ENCODE results near the gene JAK2. TPM values are rescaled to one million over a fixed set of nuclear protein-coding genes. Genes with fewer than 3 reads are reported as not detected.

Gene JAK2
- polyA plus RNA-seq, 1 of the 3 experiments (the other 2 are of a cell fraction), result 1.3 TPM

GRCh38 chr9:4984621-4985385 lies at the start of gene JAK2 (continued):
- TF ChIP-seq USF2 (IDR thresholded peaks at IDR 0.05; ENCODE audit: borderline replicate concordance, low read depth, low read length), result no peak
- TF ChIP-seq SIN3A (IDR thresholded peaks at IDR 0.05; ENCODE audit: borderline replicate concordance, low read depth, low read length), result peak; percentile 24; the same call in 1 of the 2 replicates
- TF ChIP-seq TCF12 (IDR thresholded peaks at IDR 0.05), result no peak; the same call in 1 of the 2 replicates
- TF ChIP-seq JUND (IDR thresholded peaks at IDR 0.05), result peak; percentile 61; the same call in 1 of the 2 replicates
- TF ChIP-seq FOXM1 (IDR thresholded peaks at IDR 0.05; ENCODE audit: low read depth), result no peak
- TF ChIP-seq NFIC (IDR thresholded peaks at IDR 0.05; ENCODE audit: borderline replicate concordance), result no peak
- peak; percentile 87 for TF ChIP-seq FOSL2 (IDR thresholded peaks at IDR 0.05; ENCODE audit: borderline replicate concordance, low read depth)
- 0 out of 4 replicates have a peak, but pooled peaks of 1 of the 2 experiments have one; percentile 13 for TF ChIP-seq EP300 (IDR thresholded peaks at IDR 0.05; ENCODE audit: borderline replicate concordance in 1 of 2, low read depth in 1 of 2, low read length in 1 of 2)
- peak; percentile 60 for TF ChIP-seq POLR2AphosphoS5 (IDR thresholded peaks at IDR 0.05; ENCODE audit: low read depth, low read length)
- peak; percentile 74 for TF ChIP-seq MXI1 (IDR thresholded peaks at IDR 0.05; ENCODE audit: low read depth, low read length)
- TF ChIP-seq, protein P1, sequence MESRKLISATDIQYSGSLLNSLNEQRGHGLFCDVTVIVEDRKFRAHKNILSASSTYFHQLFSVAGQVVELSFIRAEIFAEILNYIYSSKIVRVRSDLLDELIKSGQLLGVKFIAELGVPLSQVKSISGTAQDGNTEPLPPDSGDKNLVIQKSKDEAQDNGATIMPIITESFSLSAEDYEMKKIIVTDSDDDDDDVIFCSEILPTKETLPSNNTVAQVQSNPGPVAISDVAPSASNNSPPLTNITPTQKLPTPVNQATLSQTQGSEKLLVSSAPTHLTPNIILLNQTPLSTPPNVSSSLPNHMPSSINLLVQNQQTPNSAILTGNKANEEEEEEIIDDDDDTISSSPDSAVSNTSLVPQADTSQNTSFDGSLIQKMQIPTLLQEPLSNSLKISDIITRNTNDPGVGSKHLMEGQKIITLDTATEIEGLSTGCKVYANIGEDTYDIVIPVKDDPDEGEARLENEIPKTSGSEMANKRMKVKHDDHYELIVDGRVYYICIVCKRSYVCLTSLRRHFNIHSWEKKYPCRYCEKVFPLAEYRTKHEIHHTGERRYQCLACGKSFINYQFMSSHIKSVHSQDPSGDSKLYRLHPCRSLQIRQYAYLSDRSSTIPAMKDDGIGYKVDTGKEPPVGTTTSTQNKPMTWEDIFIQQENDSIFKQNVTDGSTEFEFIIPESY (IDR thresholded peaks at IDR 0.05; ENCODE audit: borderline replicate concordance, low read depth), result no peak; the same call in 1 of the 2 replicates

DNA sequence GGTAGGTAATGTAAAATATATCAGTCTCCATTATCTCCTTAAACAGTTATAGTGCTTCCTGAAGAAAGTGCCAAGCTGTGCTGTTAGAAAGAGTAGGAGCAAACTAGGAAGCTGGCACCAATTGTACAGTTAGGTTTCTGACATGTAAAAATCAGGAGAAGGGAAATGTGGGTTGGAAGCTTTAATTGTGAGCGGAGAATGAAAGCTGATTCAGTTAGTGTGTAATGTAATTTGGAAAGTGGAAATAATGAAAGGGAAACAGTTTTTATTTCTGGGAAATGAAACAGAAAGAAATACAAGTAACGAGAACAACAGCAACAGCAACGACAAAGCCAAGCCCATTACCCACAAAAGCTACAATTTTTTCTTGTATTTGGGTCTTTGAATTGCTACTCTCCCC lies 48.8 kb upstream of the JAK2 start:
- no peak overlapping the region for H3K9ac ChIP-seq
- no peaks in the 10 kb centered on the region for H3K9me2 ChIP-seq
- DNase-seq, result no peak
- H3K4me2 ChIP-seq, result no peak overlapping the region
- WGBS (ENCODE audit: low lambda C conversion rate), result 93% methylated on average over 3 of the region's 3 CpGs
- no peaks in the 10 kb centered on the region; a peak in 1 of 4 replicates for H3K4me1 ChIP-seq (ENCODE audit: control insufficient read depth in 1 of 2, insufficient read depth in 2 of 2, low read depth in 1 of 2, low read length in 1 of 2)
- ChIA-PET CTCF (interaction anchor here (1.0 kb wide), 1 partner anchor 9 kb away, joined by 3 read pairs; no protein-coding TSS in a partner anchor), POLR2A (no interaction called here)
- no peaks in the 10 kb centered on the region for H3K27me3 ChIP-seq (ENCODE audit: insufficient read depth)
- H2AFZ ChIP-seq (ENCODE audit: low read depth), result no peak overlapping the region
- no peaks in the 10 kb centered on the region for H3F3A ChIP-seq (replicated peaks; ENCODE audit: insufficient read depth)
- no peak for TF ChIP-seq RXRA (IDR thresholded peaks at IDR 0.05; ENCODE audit: borderline replicate concordance, low read depth)
- no peak for TF ChIP-seq RAD21 (IDR thresholded peaks at IDR 0.05; ENCODE audit: low read length)
- no peak for TF ChIP-seq FOXM1 (IDR thresholded peaks at IDR 0.05; ENCODE audit: low read depth)
- TF ChIP-seq, protein P2, sequence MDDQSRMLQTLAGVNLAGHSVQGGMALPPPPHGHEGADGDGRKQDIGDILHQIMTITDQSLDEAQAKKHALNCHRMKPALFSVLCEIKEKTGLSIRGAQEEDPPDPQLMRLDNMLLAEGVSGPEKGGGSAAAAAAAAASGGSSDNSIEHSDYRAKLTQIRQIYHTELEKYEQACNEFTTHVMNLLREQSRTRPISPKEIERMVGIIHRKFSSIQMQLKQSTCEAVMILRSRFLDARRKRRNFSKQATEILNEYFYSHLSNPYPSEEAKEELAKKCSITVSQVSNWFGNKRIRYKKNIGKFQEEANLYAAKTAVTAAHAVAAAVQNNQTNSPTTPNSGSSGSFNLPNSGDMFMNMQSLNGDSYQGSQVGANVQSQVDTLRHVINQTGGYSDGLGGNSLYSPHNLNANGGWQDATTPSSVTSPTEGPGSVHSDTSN (IDR thresholded peaks at IDR 0.05), result no peak
- TF ChIP-seq SMC3 (IDR thresholded peaks at IDR 0.05; ENCODE audit: low read depth, low read length), result no peak
- TF ChIP-seq TCF12 (IDR thresholded peaks at IDR 0.05), result no peak
- no peak for TF ChIP-seq NFIC (IDR thresholded peaks at IDR 0.05; ENCODE audit: borderline replicate concordance)
- no peak for TF ChIP-seq CHD2 (IDR thresholded peaks at IDR 0.05; ENCODE audit: low read length, partially characterized antibody)
- no peak for TF ChIP-seq RFX5 (IDR thresholded peaks at IDR 0.05; ENCODE audit: low read length)
- TF ChIP-seq, protein P3, sequence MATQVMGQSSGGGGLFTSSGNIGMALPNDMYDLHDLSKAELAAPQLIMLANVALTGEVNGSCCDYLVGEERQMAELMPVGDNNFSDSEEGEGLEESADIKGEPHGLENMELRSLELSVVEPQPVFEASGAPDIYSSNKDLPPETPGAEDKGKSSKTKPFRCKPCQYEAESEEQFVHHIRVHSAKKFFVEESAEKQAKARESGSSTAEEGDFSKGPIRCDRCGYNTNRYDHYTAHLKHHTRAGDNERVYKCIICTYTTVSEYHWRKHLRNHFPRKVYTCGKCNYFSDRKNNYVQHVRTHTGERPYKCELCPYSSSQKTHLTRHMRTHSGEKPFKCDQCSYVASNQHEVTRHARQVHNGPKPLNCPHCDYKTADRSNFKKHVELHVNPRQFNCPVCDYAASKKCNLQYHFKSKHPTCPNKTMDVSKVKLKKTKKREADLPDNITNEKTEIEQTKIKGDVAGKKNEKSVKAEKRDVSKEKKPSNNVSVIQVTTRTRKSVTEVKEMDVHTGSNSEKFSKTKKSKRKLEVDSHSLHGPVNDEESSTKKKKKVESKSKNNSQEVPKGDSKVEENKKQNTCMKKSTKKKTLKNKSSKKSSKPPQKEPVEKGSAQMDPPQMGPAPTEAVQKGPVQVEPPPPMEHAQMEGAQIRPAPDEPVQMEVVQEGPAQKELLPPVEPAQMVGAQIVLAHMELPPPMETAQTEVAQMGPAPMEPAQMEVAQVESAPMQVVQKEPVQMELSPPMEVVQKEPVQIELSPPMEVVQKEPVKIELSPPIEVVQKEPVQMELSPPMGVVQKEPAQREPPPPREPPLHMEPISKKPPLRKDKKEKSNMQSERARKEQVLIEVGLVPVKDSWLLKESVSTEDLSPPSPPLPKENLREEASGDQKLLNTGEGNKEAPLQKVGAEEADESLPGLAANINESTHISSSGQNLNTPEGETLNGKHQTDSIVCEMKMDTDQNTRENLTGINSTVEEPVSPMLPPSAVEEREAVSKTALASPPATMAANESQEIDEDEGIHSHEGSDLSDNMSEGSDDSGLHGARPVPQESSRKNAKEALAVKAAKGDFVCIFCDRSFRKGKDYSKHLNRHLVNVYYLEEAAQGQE (IDR thresholded peaks at IDR 0.05; ENCODE audit: low read depth, low read length), result no peak
- no peaks in the 10 kb centered on the region for H3K79me2 ChIP-seq (ENCODE audit: insufficient read depth)
- no peaks in the 10 kb centered on the region for H4K20me1 ChIP-seq (ENCODE audit: insufficient read depth)
- no peaks in the 10 kb centered on the region for H3K36me3 ChIP-seq (replicated peaks in 1 of 2; ENCODE audit: control insufficient read depth in 1 of 2, insufficient read depth in 2 of 2, low read length in 1 of 2)
- no peaks in the 10 kb centered on the region for H3K9me3 ChIP-seq
- no peak overlapping the region for H3K4me3 ChIP-seq (ENCODE audit: low read depth in 2 of 2, low read length in 1 of 2)
- no peak overlapping the region for H3K27ac ChIP-seq (ENCODE audit: low read depth in 2 of 2, low read length in 1 of 2)
